Kidney capillary endothelial cell (primary cell): ENCODE measurements around the gene DEGS1.
"Not testable (repeated sequence)": the region's sequence is repeated elsewhere in the genome, so short reads cannot be mapped to it uniquely, and the experiment has no call there.

Source experiments
- DNase-seq: peaks from one replicate; pipeline ENCODE4 v3.0.0-alpha.2; 2018; ENCODE audit warnings: low spot score

The DEGS1 gene

GRCh38 chr1:224181453-224181810, 1.6 kb upstream of the DEGS1 start:
- no peak for DNase-seq

- DNase-seq = no peak
Measured at GRCh38 chr1:224182057-224182865, 779 bp upstream of the DEGS1 start.

GRCh38 chr1:224183591-224184312, 712 bp downstream of the DEGS1 start:
- peak; percentile 38 for DNase-seq

GRCh38 chr1:224185208-224185607, 2.2 kb downstream of the DEGS1 start:
- no peak for DNase-seq

GRCh38 chr1:224188286-224188685, 5.2 kb downstream of the DEGS1 start:
- no peak for DNase-seq

GRCh38 chr1:224189561-224189960, 6.5 kb downstream of the DEGS1 start:
- DNase-seq = no peak

- DNase-seq = no peak
Measured at GRCh38 chr1:224192082-224192788, 9.2 kb downstream of the DEGS1 start.

- no peak for DNase-seq
Measured at GRCh38 chr1:224193319-224193966, 10.4 kb downstream of the DEGS1 start.

- no peak for DNase-seq
Measured at GRCh38 chr1:224196813-224197600, 14.0 kb downstream of the DEGS1 start.

GRCh38 chr1:224198572-224198971, 15.5 kb downstream of the DEGS1 start:
- no peak for DNase-seq

GRCh38 chr1:224199679-224200078, 16.6 kb downstream of the DEGS1 start:
- no peak for DNase-seq

GRCh38 chr1:224201383-224201782, 18.3 kb downstream of the DEGS1 start:
- no peak for DNase-seq

GRCh38 chr1:224201853-224202252, 18.8 kb downstream of the DEGS1 start:
- no peak for DNase-seq

- no peak for DNase-seq
Measured at GRCh38 chr1:224203243-224204016, 20.4 kb downstream of the DEGS1 start.

GRCh38 chr1:224205438-224205840, 22.4 kb downstream of the DEGS1 start:
- peak; percentile 81 for DNase-seq

- not testable (repeated sequence) for DNase-seq
Measured at GRCh38 chr1:224205931-224206538, 23.0 kb downstream of the DEGS1 start.

GRCh38 chr1:224211206-224211962, 28.3 kb downstream of the DEGS1 start:
- DNase-seq = peak; percentile 71

- DNase-seq = no peak
Measured at GRCh38 chr1:224212618-224213061, 29.6 kb downstream of the DEGS1 start.

- no peak for DNase-seq
Measured at GRCh38 chr1:224213438-224214119, 30.5 kb downstream of the DEGS1 start.
